NOMO-1 treated with dmso at 0.1 percent for 144 hours (cell line): ENCODE results near the gene FNDC11.
"Not testable (repeated sequence)": the region's sequence is repeated elsewhere in the genome, so short reads cannot be mapped to it uniquely, and the experiment has no call there.

Experiments used
- DNase-seq: peaks from one replicate; lab custom pipeline; 2025; ENCODE audit not compliant: unreplicated experiment; lab: John Stamatoyannopoulos, UW

Gene FNDC11

DNA sequence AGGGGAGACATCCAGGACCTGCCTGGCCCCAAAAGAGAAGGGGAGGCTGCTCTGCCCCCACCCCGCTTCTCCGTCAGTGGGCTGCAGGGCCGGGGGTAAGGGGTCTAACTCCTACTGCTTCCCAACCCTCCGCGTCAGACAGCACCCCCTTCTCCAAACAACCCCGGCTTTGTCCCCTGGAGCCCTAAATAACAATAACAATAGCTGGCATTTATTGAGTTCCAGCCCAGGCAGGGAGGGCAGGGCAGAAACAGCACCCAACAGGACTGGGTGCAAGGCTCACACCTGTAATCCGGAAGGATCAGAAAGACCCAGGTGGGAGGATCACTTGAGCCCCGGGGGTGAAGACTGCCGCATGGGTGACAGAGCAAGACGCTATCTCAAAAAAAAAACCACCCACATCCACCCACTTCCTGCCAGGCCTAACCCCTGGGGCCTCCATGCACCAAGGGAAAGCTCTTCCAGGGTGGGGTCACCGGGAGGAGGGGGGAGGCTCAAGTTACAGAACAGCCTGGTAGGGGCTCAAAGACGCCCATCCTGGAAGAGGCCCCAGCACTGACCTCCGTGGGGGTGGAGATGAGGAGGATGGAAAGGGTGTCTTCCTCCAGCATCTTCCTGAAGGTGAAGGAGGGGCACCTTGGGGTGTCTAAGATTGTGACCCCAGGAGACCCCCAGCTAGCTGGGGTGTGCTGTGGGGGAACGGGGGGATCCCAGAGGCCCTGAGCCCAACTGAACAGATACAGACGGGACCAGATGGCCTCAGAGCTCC lies 1.3 kb upstream of the FNDC11 start:
- no peak for DNase-seq

GRCh38 chr20:63553251-63553932 lies 567 bp upstream of the FNDC11 start:
- peak; percentile 35 for DNase-seq

GRCh38 chr20:63554361-63555278 lies 661 bp downstream of the FNDC11 start:
- no peak for DNase-seq

DNA sequence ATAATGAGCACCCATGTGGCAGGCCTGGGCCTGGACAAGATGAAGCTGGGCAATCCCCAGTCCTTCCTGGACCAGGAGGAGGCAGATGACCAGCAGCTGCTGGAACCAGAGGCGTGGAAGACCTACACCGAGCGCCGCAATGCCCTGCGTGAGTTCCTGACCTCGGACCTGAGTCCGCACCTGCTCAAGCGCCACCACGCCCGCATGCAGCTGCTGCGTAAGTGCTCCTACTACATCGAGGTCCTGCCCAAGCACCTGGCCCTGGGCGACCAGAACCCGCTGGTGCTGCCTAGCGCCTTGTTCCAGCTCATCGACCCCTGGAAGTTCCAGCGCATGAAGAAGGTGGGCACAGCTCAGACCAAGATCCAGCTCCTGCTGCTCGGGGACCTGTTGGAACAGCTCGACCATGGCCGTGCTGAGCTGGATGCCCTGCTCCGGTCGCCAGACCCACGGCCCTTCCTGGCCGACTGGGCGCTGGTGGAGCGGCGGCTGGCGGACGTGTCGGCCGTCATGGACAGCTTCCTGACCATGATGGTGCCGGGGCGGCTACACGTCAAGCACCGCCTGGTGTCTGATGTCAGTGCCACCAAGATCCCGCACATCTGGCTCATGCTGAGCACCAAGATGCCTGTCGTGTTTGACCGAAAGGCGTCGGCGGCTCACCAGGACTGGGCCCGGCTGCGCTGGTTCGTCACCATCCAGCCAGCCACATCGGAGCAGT lies 1.9 kb downstream of the FNDC11 start:
- DNase-seq: no peak

- no peak for DNase-seq
Observed at GRCh38 chr20:63556873-63557478, 3.0 kb downstream of the FNDC11 start.

- no peak for DNase-seq
Observed at GRCh38 chr20:63557481-63557891, 3.5 kb downstream of the FNDC11 start.

GRCh38 chr20:63558804-63559484 lies 5.0 kb downstream of the FNDC11 start:
- DNase-seq: no peak

- DNase-seq: not testable (repeated sequence)
Observed at GRCh38 chr20:63559485-63560332, 5.8 kb downstream of the FNDC11 start.

DNA sequence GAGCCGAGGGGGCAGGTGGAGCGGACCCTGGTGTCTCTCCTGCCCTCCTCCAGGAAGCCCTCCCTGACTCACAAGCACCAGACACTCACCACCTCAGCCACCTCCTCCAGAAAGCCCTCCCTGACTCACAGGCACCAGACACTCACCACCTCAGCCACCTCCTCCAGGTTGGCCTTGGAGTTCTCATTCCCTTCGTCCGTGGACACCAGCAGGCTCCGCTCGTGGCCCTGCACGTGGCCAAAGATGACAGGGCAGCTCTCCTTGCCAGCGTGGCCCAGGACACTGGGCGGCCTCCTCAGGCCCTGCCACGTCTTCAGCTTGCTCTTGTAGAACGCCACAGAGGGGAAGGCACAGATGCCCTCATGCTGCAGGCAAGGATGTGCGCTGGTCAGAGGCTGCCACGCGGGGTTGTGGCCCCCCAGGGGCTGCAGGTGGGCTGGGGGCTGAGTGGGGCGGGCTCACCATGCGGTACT lies 6.4 kb downstream of the FNDC11 start:
- no peak for DNase-seq

GRCh38 chr20:63560856-63561609 lies 7.1 kb downstream of the FNDC11 start:
- no peak for DNase-seq

GRCh38 chr20:63561624-63562396 lies 7.9 kb downstream of the FNDC11 start:
- DNase-seq: no peak

DNA sequence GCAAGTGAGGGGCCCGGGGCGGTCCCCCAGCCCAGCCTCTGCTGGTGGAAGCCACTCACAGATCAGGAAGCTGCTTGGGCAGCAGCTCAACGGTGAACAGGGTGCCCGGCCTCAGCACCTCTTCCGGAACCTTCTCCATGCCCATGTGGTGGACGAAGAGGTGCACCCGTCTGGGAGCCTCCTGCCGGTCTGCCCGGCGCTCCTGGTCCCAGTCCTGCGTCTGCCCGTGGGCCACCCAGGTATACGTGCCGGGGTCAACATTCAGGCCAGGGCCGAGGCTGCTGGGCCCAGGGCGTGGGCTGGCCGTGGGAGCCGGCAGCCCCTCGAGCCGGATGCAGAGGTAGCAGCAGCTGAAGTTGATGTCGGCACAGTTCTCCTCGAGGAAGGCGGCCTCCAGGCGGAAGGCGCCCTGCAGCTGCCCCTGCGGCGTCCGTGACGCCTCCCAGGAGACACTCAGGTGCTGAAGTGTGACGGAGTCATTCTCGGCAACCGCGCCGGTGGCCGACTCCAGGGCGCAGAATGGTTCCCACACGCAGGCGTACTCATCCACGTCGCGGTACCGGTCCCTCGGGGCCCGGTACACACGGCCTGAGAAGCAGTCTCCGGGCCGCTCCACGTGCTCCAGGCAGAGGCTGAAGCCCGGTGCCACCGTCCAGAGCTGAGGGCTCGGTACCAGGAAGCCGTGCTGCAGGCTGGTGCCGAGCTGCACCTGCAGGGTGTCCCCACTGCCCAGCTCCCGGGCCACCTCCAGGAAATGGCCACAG lies 8.7 kb downstream of the FNDC11 start:
- DNase-seq: no peak

- DNase-seq: no peak
Observed at GRCh38 chr20:63563225-63563935, 9.4 kb downstream of the FNDC11 start.

- no peak for DNase-seq
Observed at GRCh38 chr20:63564036-63564810, 10.3 kb downstream of the FNDC11 start.

DNA sequence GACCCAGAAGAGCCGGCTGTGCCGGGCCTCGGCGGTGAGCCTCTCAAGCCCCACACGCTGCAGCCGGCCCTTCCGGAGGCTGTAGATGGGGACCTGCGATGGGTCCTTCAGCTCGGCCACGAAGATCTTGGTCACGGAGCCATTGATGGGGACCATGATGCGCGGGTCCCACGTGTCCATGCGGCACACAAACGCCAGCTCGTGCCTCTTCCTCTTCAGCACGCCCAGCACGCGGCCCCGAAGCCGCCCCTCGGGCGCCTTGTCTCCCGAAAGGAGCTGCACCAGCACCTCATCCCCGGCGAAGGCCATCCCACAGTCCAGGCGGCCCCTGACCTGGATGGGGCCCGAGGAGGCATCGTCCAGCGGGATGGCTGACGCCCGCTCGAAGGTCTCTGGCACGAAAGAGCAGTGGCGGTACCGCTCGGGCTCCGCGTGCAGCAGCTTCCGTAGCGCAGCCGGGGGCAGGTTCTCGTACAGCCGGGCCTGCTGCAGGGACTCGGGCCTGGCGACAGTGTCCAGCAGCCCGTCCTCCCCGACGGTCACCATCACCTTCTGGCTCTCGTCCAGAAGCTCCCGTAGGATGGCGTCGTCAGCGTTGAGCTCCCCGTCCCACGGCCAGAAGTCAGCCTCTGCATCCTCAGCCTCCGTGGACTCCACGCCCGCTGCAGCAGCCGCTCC lies 11.2 kb downstream of the FNDC11 start:
- DNase-seq: no peak
